GM21786 (cell line): ENCODE results near the gene NRSN1.

Experiments
- ATAC-seq: cut with Tn5 transposase; IDR thresholded peaks from one replicate; pipeline ENCODE4 v1.9.1; 2021; ENCODE audit not compliant: unreplicated experiment

NRSN1 gene, protein sequence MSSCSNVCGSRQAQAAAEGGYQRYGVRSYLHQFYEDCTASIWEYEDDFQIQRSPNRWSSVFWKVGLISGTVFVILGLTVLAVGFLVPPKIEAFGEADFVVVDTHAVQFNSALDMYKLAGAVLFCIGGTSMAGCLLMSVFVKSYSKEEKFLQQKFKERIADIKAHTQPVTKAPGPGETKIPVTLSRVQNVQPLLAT

DNA sequence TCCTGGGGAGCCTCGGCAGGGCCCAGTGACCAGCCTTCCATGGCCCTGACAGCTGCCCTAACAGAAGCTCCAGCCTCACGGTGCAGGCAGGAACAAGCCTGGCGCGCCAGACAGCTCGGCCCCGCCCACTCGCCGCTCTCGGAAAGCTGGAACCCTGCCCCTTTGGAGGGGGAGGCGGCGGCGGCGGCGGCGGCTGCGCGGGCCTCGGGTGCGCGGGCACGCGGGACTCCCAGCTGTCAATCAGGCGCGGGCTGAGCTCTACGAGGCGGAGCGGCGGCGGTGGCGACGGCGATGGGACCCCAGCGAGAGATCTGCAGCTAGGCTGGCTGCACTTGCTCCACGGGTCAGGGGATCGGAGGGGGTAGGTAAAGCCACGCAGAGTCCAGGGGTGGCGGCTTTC lies at the start of gene NRSN1:
Gene NRSN1, plus strand, starts transcription at position 236 of the 400 bp plus-strand sequence. CDS start 8,113 bp downstream, outside the sequence.
- no peak for ATAC-seq

GRCh38 chr6:24078200-24078599 lies 47.8 kb upstream of the NRSN1 start:
- no peak for ATAC-seq

DNA sequence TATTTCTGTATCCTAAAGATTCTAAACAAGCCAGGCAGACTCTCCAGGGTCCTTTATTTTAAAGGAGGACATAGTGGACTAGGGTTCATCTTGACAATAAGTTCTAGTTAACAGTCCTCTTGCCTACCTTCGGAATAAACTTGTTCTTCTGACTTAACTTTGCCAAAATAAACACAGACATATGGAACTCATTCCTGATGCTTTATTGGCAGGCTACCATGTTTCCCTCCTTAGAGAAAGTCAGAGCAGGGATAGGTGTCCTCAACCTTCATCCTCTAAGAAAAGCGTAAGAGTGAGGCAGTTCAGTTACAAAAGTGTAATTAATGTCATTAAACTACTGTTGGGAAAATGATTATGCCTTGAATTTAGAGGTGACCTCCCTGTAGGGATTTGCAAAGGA lies 46.9 kb upstream of the NRSN1 start:
- ATAC-seq: no peak

DNA sequence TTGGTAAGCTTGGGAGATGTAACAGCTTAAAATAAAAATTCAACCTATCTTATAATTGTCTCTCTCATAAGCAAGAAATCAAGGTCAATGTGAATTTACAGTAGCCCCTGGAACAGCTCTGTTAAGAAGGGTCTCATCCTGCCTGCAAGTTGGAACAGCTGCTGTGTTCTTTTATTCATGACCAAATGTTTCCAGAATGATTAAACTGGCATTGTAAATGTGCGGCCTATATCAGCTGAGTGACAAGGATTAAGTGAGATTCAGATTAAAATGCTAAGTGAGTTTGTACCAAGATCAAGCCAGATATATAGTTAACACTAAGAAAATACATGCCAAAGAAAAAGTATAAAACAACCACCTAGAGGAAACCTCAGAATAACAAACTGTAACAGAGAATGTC lies 45.3 kb upstream of the NRSN1 start:
- no peak for ATAC-seq

- no peak for ATAC-seq
Observed at GRCh38 chr6:24089736-24090135, 36.3 kb upstream of the NRSN1 start.

DNA sequence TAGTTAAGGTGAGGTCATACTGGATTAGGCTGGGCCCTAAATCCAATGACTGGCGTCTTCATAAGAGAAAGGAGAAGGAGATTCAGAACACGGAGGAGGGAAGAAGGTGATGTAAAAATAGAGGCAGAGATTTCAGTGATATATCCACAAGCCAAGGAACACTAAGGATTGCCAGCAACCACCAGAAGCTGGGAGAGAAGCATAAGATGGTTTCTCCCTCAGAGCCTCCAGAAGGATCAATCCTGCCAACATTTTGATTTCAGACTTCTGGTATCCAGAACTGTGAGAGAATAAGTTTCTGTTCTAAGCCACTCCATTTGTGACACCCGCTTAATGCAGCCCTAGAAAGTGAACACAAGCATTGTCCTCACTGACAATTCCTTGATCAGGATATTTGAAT lies 33.6 kb upstream of the NRSN1 start:
- no peak for ATAC-seq

DNA sequence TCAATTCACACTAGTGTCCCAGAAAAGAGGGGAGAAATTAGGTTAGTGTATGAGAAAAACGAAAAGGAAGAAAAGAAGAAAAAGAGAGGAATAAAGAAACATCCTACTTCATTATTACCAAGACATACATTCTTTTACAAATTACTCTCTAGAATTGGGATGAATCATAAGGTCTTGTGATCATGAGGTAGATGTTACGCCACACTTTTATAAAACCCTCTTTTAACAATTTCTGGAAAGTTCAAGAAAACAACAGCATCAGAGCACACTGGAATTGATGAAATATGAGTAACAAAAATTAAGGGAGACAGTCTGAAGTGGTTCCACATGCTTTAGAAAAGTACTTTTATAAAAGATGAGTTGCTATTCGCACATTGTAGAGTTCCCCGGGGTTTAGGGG lies 32.6 kb upstream of the NRSN1 start:
- no peak for ATAC-seq

- ATAC-seq: no peak
Observed at GRCh38 chr6:24099181-24099580, 26.8 kb upstream of the NRSN1 start.

DNA sequence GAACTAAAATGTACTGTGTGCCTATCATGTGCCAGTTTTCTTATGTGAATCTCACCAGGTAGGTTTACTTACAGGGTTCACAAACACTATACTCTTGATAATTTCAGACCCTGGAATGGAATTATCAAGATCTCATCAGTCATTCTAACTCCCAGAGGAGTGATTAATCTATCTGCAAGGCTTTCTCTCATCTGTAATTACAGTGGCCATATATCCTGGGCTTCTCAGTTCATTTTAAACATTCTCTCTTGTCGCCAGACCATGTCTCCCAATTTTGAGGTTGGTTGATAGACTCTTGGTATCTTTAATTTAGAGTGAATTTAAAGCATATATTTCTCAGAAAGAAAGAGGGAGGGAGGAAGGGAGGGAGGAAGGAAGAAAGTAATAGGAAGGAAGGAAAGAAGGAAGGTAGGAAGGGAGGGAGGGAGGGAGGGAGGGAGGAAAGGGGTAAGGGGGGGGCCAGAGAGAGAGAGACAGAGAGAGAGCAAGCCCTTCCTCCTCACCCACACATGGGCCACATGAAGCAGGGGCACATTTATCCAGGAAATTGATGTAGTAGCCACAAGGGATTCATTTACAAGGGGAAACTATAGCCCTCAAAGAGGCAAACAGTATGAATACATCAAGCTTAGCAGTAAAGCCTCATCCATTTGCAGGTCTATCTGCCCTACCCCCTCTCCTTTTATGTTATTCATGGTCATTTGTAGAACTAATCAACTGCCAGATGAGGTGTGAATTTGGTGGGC lies 25.8 kb upstream of the NRSN1 start:
- no peak for ATAC-seq

- ATAC-seq: no peak
Observed at GRCh38 chr6:24100770-24101155, 25.3 kb upstream of the NRSN1 start.

GRCh38 chr6:24105191-24105590 lies 20.8 kb upstream of the NRSN1 start:
- ATAC-seq: no peak

DNA sequence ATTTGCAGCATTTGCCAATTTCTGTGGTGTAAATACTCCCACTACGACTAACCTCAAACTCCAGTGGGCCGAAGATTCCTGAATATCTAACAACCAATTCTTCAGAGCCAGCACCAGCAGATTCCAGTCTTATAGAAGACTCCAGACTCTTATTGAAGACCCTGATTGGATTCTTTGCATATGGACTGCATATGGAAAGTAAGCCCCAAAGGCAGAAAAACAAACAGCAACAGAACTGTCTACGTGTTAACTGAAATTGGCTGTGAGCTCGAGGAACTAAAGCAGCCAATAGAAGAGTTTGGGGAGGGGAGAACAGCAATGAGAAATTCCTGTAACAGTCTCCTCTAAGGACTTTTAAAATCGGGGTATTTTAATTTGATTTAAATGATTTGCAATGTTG lies 19.7 kb upstream of the NRSN1 start:
- ATAC-seq: no peak

DNA sequence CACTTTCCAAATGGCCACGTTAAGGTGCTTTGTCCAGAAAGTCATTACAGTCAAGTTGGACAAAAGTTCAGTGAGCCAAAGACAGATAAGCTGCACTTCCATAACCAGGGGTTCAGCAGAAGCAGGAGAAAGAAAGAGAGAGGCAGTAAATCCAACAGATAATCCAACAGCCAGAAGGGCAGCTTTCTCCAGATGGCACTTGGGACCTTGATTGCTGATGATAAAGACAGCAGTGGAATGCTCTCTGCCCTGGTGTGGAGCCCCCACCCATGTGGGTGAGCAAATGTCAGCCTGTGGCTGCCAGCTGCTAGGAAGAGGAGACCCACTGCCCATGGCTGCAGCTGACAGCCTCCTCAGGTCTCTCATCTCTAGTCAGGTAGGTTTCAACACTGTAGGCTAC lies 18.7 kb upstream of the NRSN1 start:
- no peak for ATAC-seq

GRCh38 chr6:24108056-24108455 lies 18.0 kb upstream of the NRSN1 start:
- ATAC-seq: no peak

DNA sequence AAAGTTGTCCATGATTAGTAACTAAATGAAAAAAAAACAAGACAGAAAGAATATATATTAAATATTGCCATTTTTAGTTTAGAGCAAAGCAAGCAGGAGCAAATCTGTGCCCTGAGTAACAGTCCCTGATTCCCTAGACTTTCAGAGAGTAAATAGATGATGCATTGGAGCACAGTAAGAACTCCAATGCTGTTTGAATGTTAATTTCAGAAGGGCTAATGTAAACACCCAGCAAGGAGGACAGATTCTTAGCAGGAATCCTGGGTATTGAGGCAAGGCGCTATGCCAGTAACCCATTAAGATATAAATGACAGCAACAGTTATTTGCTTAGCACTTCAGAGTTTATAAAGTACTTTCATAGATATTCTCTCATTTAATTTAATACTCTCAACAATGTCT lies 15.6 kb upstream of the NRSN1 start:
- ATAC-seq: no peak

DNA sequence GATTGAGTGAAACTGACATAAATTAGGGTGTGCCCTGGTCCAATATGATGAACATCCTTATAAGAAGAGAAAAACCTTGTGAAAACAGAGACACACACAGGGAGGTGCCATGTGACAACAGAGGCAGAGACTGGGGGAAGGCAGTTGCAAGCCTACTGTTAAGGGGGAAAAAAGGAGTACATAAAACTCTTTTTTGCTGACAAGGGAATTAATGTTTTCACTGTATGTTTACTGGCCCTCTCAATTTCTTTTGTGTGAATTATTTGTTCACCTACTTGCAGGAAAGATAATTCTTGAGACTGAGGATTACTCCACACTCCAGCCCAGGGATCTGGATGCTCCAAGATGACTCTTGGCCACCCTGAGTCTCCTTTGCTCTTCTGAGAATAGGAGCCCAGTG lies 12.1 kb upstream of the NRSN1 start:
- ATAC-seq: no peak

DNA sequence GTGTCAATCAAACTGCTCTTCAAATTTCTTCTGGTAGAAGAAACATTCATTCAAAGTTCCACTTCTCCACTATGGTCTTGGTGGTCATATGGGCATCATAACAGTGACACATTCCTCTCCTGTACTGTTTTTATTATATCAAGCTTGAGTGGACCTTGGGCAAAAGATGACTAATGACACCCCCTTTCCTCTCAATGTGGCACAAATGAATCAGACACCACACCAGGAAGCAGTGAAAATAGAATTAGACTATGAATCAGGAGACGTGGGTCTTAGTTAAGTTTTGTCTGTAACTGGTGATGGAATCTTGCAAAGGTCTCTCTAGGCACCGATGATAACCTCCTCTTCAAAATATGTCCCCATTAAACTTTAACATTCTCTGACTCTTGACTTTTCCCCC lies 9.0 kb upstream of the NRSN1 start:
- no peak for ATAC-seq

DNA sequence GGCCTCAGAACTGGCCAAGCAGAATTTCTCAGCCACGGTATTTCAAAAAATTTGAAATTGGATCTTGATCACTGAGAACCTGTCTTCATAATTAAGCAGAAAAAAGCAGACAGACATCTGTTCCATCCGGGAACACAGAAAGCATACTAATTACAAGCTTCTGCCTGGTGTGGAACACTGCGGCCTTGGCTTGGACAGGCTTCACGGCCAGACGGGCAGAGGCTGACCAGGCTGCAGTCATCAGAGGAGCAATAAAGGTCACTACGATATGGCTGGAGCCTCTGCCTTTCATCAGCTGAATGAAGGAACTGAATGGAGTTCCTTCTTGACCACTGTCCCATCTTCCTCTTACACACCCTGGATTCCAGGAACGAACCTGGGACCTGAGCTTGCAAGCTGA lies 3.9 kb upstream of the NRSN1 start:
- no peak for ATAC-seq

DNA sequence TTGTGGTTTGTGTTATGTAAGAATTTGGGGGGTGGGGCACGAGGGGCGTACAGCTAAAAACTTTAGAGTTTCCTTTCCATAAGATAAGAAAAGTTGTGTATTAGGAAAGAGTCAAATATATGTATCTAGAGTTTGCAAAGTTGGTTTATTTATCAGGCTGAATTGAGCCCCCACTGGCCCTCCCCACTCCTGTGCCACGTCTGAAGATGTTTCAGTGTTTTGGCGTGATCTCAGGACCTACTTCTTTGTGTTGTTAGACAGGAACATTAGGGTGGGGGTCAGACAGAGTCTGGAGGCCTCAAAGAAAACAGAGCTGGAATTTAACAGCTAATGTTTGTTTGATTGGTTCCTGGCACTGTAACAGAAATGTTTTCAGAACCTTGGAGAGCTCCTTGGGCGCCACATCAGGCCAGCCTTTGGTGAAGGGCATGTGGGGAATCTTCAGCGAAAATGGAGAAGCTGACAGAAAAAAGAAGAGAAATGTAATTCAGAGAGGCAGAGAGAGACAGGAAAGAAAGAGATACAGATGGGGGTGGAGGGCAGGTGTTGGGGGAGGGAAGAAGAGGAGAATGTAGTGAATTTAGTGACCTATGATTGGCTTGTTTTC lies 674 bp downstream of the NRSN1 start:
- no peak for ATAC-seq

DNA sequence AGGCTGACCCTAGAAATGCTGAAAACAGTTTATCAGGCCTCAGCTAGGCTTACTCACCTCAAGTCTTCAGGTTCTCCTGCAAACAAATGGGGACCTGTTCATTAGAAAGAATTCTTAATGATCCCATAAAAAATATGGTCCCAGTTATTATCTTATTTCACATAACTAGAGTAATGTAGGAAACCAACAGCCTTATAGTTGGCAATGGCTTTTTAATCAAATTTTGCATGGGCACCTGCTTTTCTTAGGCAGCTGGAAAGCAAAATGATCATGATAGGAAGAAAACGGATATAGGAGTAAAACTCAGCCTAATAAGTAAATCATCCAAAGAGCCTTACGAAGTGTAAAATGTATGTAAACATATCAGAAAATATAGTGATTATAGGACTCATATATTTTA lies 1.3 kb downstream of the NRSN1 start:
- ATAC-seq: no peak

- ATAC-seq: no peak
Observed at GRCh38 chr6:24131751-24132150, 5.7 kb downstream of the NRSN1 start.

GRCh38 chr6:24139080-24139479 lies 13.1 kb downstream of the NRSN1 start:
- ATAC-seq: no peak

DNA sequence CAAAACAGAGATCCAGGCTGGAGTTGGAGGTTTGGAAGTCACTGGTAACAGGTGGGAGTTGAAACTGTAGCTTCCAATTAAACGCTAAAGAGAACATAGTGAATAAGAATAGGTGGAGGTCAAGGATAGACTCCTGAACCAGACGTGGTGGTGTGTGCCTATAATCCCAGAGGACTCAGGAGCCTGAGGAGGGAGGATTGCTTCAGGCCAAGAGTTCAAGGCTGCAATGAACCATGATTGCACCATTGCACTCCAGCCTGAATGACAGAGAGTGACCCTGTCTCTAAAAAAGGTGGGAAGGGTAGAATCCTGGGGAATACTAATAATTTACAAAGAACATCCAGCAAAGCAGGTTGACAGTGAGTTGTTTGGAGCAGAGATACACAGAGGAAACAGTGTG lies 13.6 kb downstream of the NRSN1 start:
- no peak for ATAC-seq
